Caco-2 (cell line): ENCODE results near the gene MMP17. TPM values are rescaled to one million over a fixed set of nuclear protein-coding genes. Genes with fewer than 3 reads are reported as not detected.

Experiments used
- BruUV-seq: library from RNA; stranded (reverse); fragments of 400-500 nt; replicated peaks from 2 replicates; lab custom pipeline; 2021; lab: Mats Ljungman, UMichigan
- CTCF ChIA-PET: fragments of 300-600 bp; sonication (Branson Sonifier 250); formaldehyde crosslinking; loops from one replicate; lab custom pipeline; 2022; ENCODE audit warnings: antibody characterized with exemption; lab: Charles Lee
- POLR2A ChIA-PET: fragments of 300-600 bp; sonication (Branson Sonifier 250); formaldehyde crosslinking; loops from one replicate; lab custom pipeline; 2022; ENCODE audit warnings: antibody characterized with exemption; lab: Charles Lee
- DNase-seq, 2 experiments: peaks; one replicate each; pipeline versions ENCODE4 v3.0.0 to v3.0.0-alpha.2; 2020 to 2022
- H3K27me3 ChIP-seq: replicated peaks from 2 replicates; pipeline ENCODE4 v1.6.0; 2011; ENCODE audit warnings: low read length; ENCODE audit not compliant: control insufficient read depth, insufficient read depth
- H3K36me3 ChIP-seq: 2 replicates; pipeline ENCODE4 v1.5.1; 2011; ENCODE audit warnings: low read length; ENCODE audit not compliant: control insufficient read depth, insufficient read depth
- H3K4me1 ChIP-seq: fragments of 250-450 bp; sonication (Bioruptor Pico); 2 replicates; pipeline ENCODE4 v1.5.1; 2020; ENCODE audit warnings: mild to moderate bottlenecking
- H3K4me3 ChIP-seq: 2 replicates; pipeline ENCODE4 v1.5.1; 2011; ENCODE audit warnings: low read depth, mild to moderate bottlenecking, control low read depth, low read length
- H3K9me3 ChIP-seq: fragments of 250-450 bp; sonication (Bioruptor Pico); 2 replicates; pipeline ENCODE4 v1.5.1; 2020; ENCODE audit warnings: mild to moderate bottlenecking, moderate library complexity
- H3K27ac Mint-ChIP-seq: one replicate; pipeline ENCODE4 v1.8.0; 2022; ENCODE audit warnings: mixed read lengths; ENCODE audit not compliant: unreplicated experiment
- H3K27me3 Mint-ChIP-seq: one replicate; pipeline ENCODE4 v1.8.0; 2022; ENCODE audit warnings: mixed read lengths; ENCODE audit not compliant: insufficient read depth, unreplicated experiment
- H3K36me3 Mint-ChIP-seq: one replicate; pipeline ENCODE4 v1.8.0; 2022; ENCODE audit warnings: mild to moderate bottlenecking, mixed read lengths; ENCODE audit not compliant: insufficient read depth, unreplicated experiment
- H3K4me1 Mint-ChIP-seq: one replicate; pipeline ENCODE4 v1.8.0; 2022; ENCODE audit warnings: low read depth, mixed read lengths; ENCODE audit not compliant: unreplicated experiment
- H3K4me3 Mint-ChIP-seq: one replicate; pipeline ENCODE4 v1.8.0; 2022; ENCODE audit warnings: mild to moderate bottlenecking, moderate library complexity, mixed read lengths; ENCODE audit not compliant: unreplicated experiment
- H3K9me3 Mint-ChIP-seq: one replicate; pipeline ENCODE4 v1.8.0; 2022; ENCODE audit warnings: mixed read lengths; ENCODE audit not compliant: unreplicated experiment
- CTCF ChIP-seq, 2 experiments: fragments of 200-600 bp in 1 of 2; IDR thresholded peaks; 1 replicate in 1 of 2; 2 replicates in 1 of 2; pipeline versions ENCODE4 v1.5.1 to v1.8.0; 2011 to 2022; ENCODE audit warnings: antibody characterized with exemption in 1 of 2, control low read depth in 1 of 2, inconsistent platforms in 1 of 2, low read depth in 1 of 2, low read length in 1 of 2, mild to moderate bottlenecking in 1 of 2, moderate library complexity in 1 of 2; ENCODE audit not compliant: insufficient read depth in 1 of 2, severe bottlenecking in 1 of 2, unreplicated experiment in 1 of 2
- intact Hi-C: fragments of 100-400 bp; cut with micrococcal nuclease; formaldehyde crosslinking; loops from one replicate; pipeline ENCODE4 v1.10.0; 2022; ENCODE audit not compliant: unreplicated experiment
- total RNA-seq: library from RNA; stranded (reverse); gene quantifications from 2 replicates; pipeline ENCODE4 v1.2.3, GENCODE V29; 2022

The MMP17 gene
- total RNA-seq, 1 experiment from 2014 or later, result 4.6 TPM

- CTCF ChIA-PET, result no interaction called here
- no TSS peak for BruUV-seq
- POLR2A ChIA-PET, result no interaction called here
- DNase-seq, result peak in 1 of 2 experiments; percentile 73
- Histone ChIP-seq H3K9me3 (no peaks in the 10 kb centered on the region), H3K36me3 (no peaks in the 10 kb centered on the region), H3K27me3 (no peaks in the 10 kb centered on the region), H3K4me1 (peaks cover 13% of the 10 kb centered on the region), H3K4me3 (no peak overlapping the region)
- Mint-ChIP-seq H3K27ac (no peak overlapping the region), H3K9me3 (no peaks in the 10 kb centered on the region), H3K4me3 (no peak overlapping the region), H3K4me1 (no peaks in the 10 kb centered on the region), H3K27me3 (no peaks in the 10 kb centered on the region), H3K36me3 (no peaks in the 10 kb centered on the region)
- TF ChIP-seq CTCF (IDR thresholded peaks at IDR 0.05; ENCODE audit: insufficient read depth in 1 of 2, low read depth in 1 of 2, low read length in 1 of 2, severe bottlenecking in 1 of 2, unreplicated experiment in 1 of 2), result no peak
- intact Hi-C loops, result no loop called here
These were observed 12.6 kb downstream of the MMP17 start for GRCh38 chr12:131840643-131841416.

GRCh38 chr12:131841547-131841946, 13.4 kb downstream of the MMP17 start:
- POLR2A ChIA-PET, result no interaction called here
- H3K27ac Mint-ChIP-seq, result no peak overlapping the region
- intact Hi-C loops, result no loop called here

DNA sequence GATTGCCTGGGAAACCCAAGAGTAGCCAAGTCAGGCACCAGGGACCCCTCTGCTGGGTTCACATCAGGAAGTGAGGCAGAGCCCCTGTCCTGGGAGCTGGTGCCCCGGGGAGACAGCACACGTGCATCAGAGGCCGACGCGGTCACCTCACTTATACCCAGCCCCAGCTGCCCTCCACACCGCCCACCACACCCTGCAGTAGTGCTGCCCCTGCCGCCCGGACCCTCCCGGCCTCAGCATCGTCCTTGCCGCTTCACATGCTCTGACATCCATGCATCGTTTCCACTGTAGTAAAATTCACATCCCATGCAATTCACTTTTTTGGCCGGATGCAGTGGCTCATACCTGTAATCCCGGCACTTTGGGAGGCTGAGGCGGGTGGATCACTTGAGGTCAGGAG, 14.0 kb downstream of the MMP17 start:
- intact Hi-C loops, result no loop called here
- no peaks in the 10 kb centered on the region for H3K9me3 ChIP-seq
- H3K4me3 ChIP-seq, result no peak overlapping the region
- ChIA-PET POLR2A (interaction anchor here (0.6 kb wide), 1 partner anchor 59 kb away, joined by 4 read pairs; no protein-coding TSS in a partner anchor), CTCF (no interaction called here)
- H3K36me3 ChIP-seq, result no peaks in the 10 kb centered on the region
- BruUV-seq, result no TSS peak
- no peaks in the 10 kb centered on the region for H3K27me3 Mint-ChIP-seq
- H3K27me3 ChIP-seq, result no peaks in the 10 kb centered on the region
- H3K4me3 Mint-ChIP-seq, result no peak overlapping the region
- H3K27ac Mint-ChIP-seq, result no peak overlapping the region
- no peak for DNase-seq
- no peaks in the 10 kb centered on the region for H3K9me3 Mint-ChIP-seq
- peaks cover 13% of the 10 kb centered on the region for H3K4me1 ChIP-seq
- TF ChIP-seq CTCF (IDR thresholded peaks at IDR 0.05; ENCODE audit: insufficient read depth in 1 of 2, low read depth in 1 of 2, low read length in 1 of 2, severe bottlenecking in 1 of 2, unreplicated experiment in 1 of 2), result no peak
- no peaks in the 10 kb centered on the region for H3K4me1 Mint-ChIP-seq
- H3K36me3 Mint-ChIP-seq, result no peaks in the 10 kb centered on the region

More at GRCh38 chr12:131841547-131841946, 13.4 kb downstream of the MMP17 start:
- Histone ChIP-seq H3K9me3 (no peaks in the 10 kb centered on the region), H3K4me3 (no peak overlapping the region), H3K36me3 (no peaks in the 10 kb centered on the region), H3K27me3 (no peaks in the 10 kb centered on the region), H3K4me1 (peaks cover 13% of the 10 kb centered on the region)
- no peak for TF ChIP-seq CTCF (IDR thresholded peaks at IDR 0.05; ENCODE audit: insufficient read depth in 1 of 2, low read depth in 1 of 2, low read length in 1 of 2, severe bottlenecking in 1 of 2, unreplicated experiment in 1 of 2)
- Mint-ChIP-seq H3K4me1 (no peaks in the 10 kb centered on the region), H3K9me3 (no peaks in the 10 kb centered on the region), H3K36me3 (no peaks in the 10 kb centered on the region), H3K27me3 (no peaks in the 10 kb centered on the region), H3K4me3 (no peak overlapping the region)
- no TSS peak for BruUV-seq
- CTCF ChIA-PET, result no interaction called here
- DNase-seq, result no peak
